ENCODE data around the gene PGA3. TPM values are rescaled to one million over a fixed set of nuclear protein-coding genes. Genes with fewer than 3 reads are reported as not detected.
"Not testable (repeated sequence)": the region's sequence is repeated elsewhere in the genome, so short reads cannot be mapped to it uniquely, and the experiment has no call there.

Gene PGA3
- total and polyA plus RNA-seq, 5 donors: 0.59 to 2.5 (median 1.7) TPM

- no CpG with 5 or more reads among the region's 5 CpGs for WGBS
- intact Hi-C loops (cut with DNase I); H3K9me3 ChIP-seq (ENCODE audit: control insufficient read depth, low read length); H3K4me1 ChIP-seq (ENCODE audit: control insufficient read depth, insufficient read depth, low read length); DNase-seq; H3K27ac ChIP-seq (ENCODE audit: low read length); H3K27me3 ChIP-seq (ENCODE audit: control insufficient read depth, insufficient read depth); H3K4me3 ChIP-seq (ENCODE audit: low read length): not testable (repeated sequence)
- ATAC-seq: peak in 1 of 2 donors; percentile 8
Measured at GRCh38 chr11:61231585-61231984, 28.3 kb downstream of the PGA3 start.

GRCh38 chr11:61232548-61233145 lies 29.3 kb downstream of the PGA3 start:
- H3K9me3 ChIP-seq (ENCODE audit: control insufficient read depth, low read length): not testable (repeated sequence)

GRCh38 chr11:61237130-61237529 lies 33.8 kb downstream of the PGA3 start:
- ATAC-seq; DNase-seq; H3K27ac ChIP-seq (ENCODE audit: low read length); intact Hi-C loops (cut with DNase I); H3K4me1 ChIP-seq (ENCODE audit: control insufficient read depth, insufficient read depth, low read length); H3K4me3 ChIP-seq (ENCODE audit: low read length); H3K9me3 ChIP-seq (ENCODE audit: control insufficient read depth, low read length); H3K27me3 ChIP-seq (ENCODE audit: control insufficient read depth, insufficient read depth): not testable (repeated sequence)
- WGBS: no CpG with 5 or more reads among the region's 4 CpGs

More at GRCh38 chr11:61232548-61233145, 29.3 kb downstream of the PGA3 start:
- H3K27me3 ChIP-seq (ENCODE audit: control insufficient read depth, insufficient read depth); H3K4me3 ChIP-seq (ENCODE audit: low read length); ATAC-seq; H3K4me1 ChIP-seq (ENCODE audit: control insufficient read depth, insufficient read depth, low read length); intact Hi-C loops (cut with DNase I); H3K27ac ChIP-seq (ENCODE audit: low read length); DNase-seq: not testable (repeated sequence)
- no CpG with 5 or more reads among the region's 3 CpGs for WGBS

GRCh38 chr11:61240288-61240687 lies 37.0 kb downstream of the PGA3 start:
- ATAC-seq; H3K27me3 ChIP-seq (ENCODE audit: control insufficient read depth, insufficient read depth); H3K27ac ChIP-seq (ENCODE audit: low read length); DNase-seq; intact Hi-C loops (cut with DNase I); H3K9me3 ChIP-seq (ENCODE audit: control insufficient read depth, low read length); H3K4me3 ChIP-seq (ENCODE audit: low read length); H3K4me1 ChIP-seq (ENCODE audit: control insufficient read depth, insufficient read depth, low read length): not testable (repeated sequence)
- 73% methylated on average over 7 of the region's 8 CpGs for WGBS

- H3K27ac ChIP-seq (ENCODE audit: low read length); ATAC-seq; H3K27me3 ChIP-seq (ENCODE audit: control insufficient read depth, insufficient read depth); H3K4me3 ChIP-seq (ENCODE audit: low read length); H3K4me1 ChIP-seq (ENCODE audit: control insufficient read depth, insufficient read depth, low read length); H3K9me3 ChIP-seq (ENCODE audit: control insufficient read depth, low read length); intact Hi-C loops (cut with DNase I); DNase-seq: not testable (repeated sequence)
- no CpG with 5 or more reads among the region's 8 CpGs for WGBS
Measured at GRCh38 chr11:61240875-61241274, 37.6 kb downstream of the PGA3 start, which contains the start of gene PGA5. TSS of gene PGA5 (plus strand) at chr11:61241175. CDS start at chr11:61241227, 52 bp downstream.

- H3K9me3 ChIP-seq (ENCODE audit: control insufficient read depth, low read length); H3K27ac ChIP-seq (ENCODE audit: low read length); H3K27me3 ChIP-seq (ENCODE audit: control insufficient read depth, insufficient read depth); intact Hi-C loops (cut with DNase I); H3K4me3 ChIP-seq (ENCODE audit: low read length); DNase-seq; H3K4me1 ChIP-seq (ENCODE audit: control insufficient read depth, insufficient read depth, low read length): not testable (repeated sequence)
- WGBS: no CpG with 5 or more reads among the region's 5 CpGs
- ATAC-seq: peak; percentile 35 to 61
Measured at GRCh38 chr11:61241526-61241925, 38.2 kb downstream of the PGA3 start.

DNA sequence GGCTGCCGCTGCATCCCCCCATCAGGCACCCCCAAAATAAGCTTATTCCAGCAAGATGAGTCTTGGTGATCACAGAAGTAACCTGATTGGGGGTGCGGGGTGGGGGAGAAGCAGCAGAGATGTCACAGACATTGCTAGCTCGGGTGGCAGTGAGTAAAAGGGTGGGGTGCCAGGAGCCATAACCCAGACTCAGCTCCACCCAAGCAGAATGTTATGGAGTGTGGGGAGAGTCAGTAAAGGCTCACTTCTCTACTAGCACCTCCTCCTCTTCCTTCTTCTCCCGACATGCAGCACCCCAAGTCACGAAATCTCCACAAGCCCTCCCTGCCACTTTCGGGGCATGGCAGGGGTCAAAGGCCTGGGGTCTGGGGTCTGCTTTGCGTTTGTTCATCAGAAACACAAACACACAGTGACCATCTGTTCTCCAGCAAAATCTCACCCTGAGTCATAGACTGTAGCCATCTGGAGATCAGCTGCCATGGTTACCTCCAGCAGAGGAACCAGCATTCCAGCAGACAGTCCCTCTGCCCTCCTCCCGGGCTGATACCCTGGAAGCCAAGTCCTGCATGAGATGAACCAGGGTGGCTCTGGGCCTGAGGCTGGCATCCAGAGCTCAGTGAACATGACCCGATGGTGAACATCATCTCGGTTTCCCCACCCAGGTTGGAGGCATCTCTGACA lies 42.1 kb downstream of the PGA3 start:
- no CpG with 5 or more reads among the region's 10 CpGs for WGBS
- H3K9me3 ChIP-seq (ENCODE audit: control insufficient read depth, low read length); ATAC-seq; H3K27me3 ChIP-seq (ENCODE audit: control insufficient read depth, insufficient read depth); H3K4me3 ChIP-seq (ENCODE audit: low read length); DNase-seq; H3K27ac ChIP-seq (ENCODE audit: low read length); H3K4me1 ChIP-seq (ENCODE audit: control insufficient read depth, insufficient read depth, low read length); intact Hi-C loops (cut with DNase I): not testable (repeated sequence)

DNA sequence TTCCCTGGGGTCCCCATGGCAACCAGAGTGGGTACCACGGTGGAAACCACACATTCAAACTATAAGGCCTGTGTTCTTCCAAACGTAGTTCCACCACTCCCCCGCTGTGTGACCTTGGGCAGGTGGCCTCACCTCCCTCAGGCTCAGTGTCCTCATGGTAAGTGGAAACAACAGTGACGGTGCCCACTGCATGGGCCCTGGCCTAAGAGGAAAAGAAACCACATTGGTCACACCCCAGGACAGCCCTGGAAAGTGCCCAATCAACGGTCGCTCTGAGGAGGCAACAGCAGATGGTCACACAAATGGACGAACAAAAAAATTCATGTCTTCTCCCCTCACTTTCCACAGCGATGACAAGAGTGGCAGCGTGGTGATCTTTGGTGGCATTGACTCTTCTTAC lies 44.8 kb downstream of the PGA3 start:
- H3K27me3 ChIP-seq (ENCODE audit: control insufficient read depth, insufficient read depth); H3K27ac ChIP-seq (ENCODE audit: low read length); DNase-seq; H3K4me3 ChIP-seq (ENCODE audit: low read length); intact Hi-C loops (cut with DNase I); H3K9me3 ChIP-seq (ENCODE audit: control insufficient read depth, low read length); H3K4me1 ChIP-seq (ENCODE audit: control insufficient read depth, insufficient read depth, low read length); ATAC-seq: not testable (repeated sequence)
- 87% methylated on average over 9 of the region's 9 CpGs for WGBS

GRCh38 chr11:61249201-61249600 lies 45.9 kb downstream of the PGA3 start:
- H3K9me3 ChIP-seq (ENCODE audit: control insufficient read depth, low read length); H3K4me1 ChIP-seq (ENCODE audit: control insufficient read depth, insufficient read depth, low read length); H3K4me3 ChIP-seq (ENCODE audit: low read length); intact Hi-C loops (cut with DNase I); H3K27ac ChIP-seq (ENCODE audit: low read length); H3K27me3 ChIP-seq (ENCODE audit: control insufficient read depth, insufficient read depth); DNase-seq: not testable (repeated sequence)
- ATAC-seq: peak in 1 of 2 donors; percentile 5
- 71% methylated on average over 8 of the region's 8 CpGs for WGBS

DNA sequence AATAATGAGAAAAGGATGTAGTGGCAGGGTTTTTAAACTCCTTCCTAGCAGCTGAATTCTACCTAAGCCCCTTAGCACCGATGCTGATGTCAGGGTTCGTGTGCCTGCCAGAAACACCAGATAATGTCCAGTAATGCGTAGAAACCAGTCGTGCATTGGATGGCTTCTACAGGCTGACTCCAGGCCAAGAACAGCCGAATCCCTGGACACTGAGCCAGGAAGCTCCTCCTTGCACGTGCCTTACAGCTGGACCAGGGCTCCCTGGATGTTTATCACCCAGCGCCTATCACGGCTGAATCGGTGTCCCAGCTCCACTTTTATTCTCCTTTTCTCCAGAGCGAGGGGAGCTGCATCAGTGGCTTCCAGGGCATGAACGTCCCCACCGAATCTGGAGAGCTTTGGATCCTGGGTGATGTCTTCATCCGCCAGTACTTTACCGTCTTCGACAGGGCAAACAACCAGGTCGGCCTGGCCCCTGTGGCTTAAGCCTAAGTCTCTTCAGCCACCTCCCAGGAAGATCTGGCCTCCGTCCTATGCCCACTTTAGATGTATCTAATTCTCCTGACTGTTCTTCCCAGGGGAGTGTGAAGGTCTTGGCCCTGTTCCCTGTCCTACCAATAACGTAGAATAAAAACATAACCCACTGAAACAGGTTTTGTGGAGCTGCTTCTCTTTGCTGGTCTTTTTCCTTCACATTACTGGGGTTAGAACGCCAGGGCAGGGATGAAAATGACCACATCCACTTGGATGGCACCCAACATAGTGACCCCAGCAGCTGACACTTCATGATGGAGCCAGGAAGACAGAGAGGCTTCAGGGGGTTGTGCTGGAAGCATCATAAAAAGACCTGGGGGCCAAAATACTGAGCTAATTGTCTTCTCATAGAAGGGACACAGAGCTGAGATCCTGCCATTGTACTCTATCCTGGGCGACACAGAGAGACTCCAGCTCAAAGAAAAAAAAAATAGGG lies 47.8 kb downstream of the PGA3 start:
- ATAC-seq (peak in 1 of 2 donors; percentile 65), DNase-seq (peak in 1 of 3 donors; percentile 80)
- intact Hi-C loops (cut with DNase I): loop anchor here in 2 of 4 donors (10.0 kb wide), 1 partner anchor 134 kb away; no protein-coding TSS in a partner anchor
- H3K4me3 ChIP-seq (ENCODE audit: low read length); H3K4me1 ChIP-seq (ENCODE audit: control insufficient read depth, insufficient read depth, low read length); H3K27me3 ChIP-seq (ENCODE audit: control insufficient read depth, insufficient read depth); H3K27ac ChIP-seq (ENCODE audit: low read length); H3K9me3 ChIP-seq (ENCODE audit: control insufficient read depth, low read length): not testable (repeated sequence)
- whole genome bisulfite sequencing: 44% methylated on average over 20 of the region's 20 CpGs
